HG03457 (cell line): ENCODE results near the gene FLOT2.
"Not testable (repeated sequence)": the region's sequence is repeated elsewhere in the genome, so short reads cannot be mapped to it uniquely, and the experiment has no call there.

Experiments used
- ATAC-seq: cut with Tn5 transposase; IDR thresholded peaks from one replicate; pipeline ENCODE4 v1.9.1; 2021; ENCODE audit warnings: moderate number of reproducible peaks; ENCODE audit not compliant: unreplicated experiment

FLOT2 gene

GRCh38 chr17:28853295-28853694, 44.2 kb downstream of the FLOT2 start:
- no peak for ATAC-seq

- no peak for ATAC-seq
Observed at GRCh38 chr17:28849281-28849680, 48.3 kb downstream of the FLOT2 start.

GRCh38 chr17:28848667-28849066, 48.9 kb downstream of the FLOT2 start:
- not testable (repeated sequence) for ATAC-seq

- not testable (repeated sequence) for ATAC-seq
Observed at GRCh38 chr17:28846699-28847098, 50.8 kb downstream of the FLOT2 start.

- no peak for ATAC-seq
Observed at GRCh38 chr17:28846231-28846630, 51.3 kb downstream of the FLOT2 start.

GRCh38 chr17:28843816-28844148, 53.8 kb downstream of the FLOT2 start:
- no peak for ATAC-seq

GRCh38 chr17:28842282-28843012, 55.1 kb downstream of the FLOT2 start, which contains the start of gene FAM222B:
TSS of gene FAM222B (minus strand) at chr17:28842790. CDS start at chr17:28766667, 76,123 bp downstream.
- no peak for ATAC-seq

GRCh38 chr17:28841901-28842281, 55.6 kb downstream of the FLOT2 start:
- ATAC-seq, result no peak

GRCh38 chr17:28839221-28839620, 58.3 kb downstream of the FLOT2 start:
- no peak for ATAC-seq

GRCh38 chr17:28836541-28836940, 61.0 kb downstream of the FLOT2 start:
- not testable (repeated sequence) for ATAC-seq

- ATAC-seq, result no peak
Observed at GRCh38 chr17:28834420-28834819, 63.1 kb downstream of the FLOT2 start.
